ENCODE measurements around the gene MDM1. TPM values are rescaled to one million over a fixed set of nuclear protein-coding genes. Genes with fewer than 3 reads are reported as not detected.

MDM1 gene
- total and polyA plus RNA-seq, 2 of the 13 experiments (the other 11 are each of a cell fraction or from before 2014, with no cell fraction given): 4.6 to 15.2 TPM

DNA sequence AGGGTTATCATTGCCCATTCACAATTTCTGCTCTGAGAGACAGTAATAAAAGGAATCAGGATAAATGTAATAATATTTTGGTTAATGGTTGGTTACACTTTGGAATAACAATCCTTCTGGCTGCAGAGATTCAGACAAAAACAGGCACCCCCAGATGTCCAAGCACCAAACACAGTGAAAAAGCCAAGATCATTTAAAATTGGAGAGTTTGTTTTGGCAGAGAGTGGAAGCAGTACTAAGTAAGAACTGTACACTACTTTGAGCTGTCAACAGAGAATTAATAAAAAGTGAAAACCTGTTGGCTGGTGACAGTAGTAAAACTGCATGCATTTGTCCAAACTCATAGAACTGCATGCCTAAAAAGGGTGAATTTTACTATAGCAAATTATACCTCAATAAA is 63.2 kb downstream of the MDM1 start (continued):
- TF ChIP-seq, protein P1, sequence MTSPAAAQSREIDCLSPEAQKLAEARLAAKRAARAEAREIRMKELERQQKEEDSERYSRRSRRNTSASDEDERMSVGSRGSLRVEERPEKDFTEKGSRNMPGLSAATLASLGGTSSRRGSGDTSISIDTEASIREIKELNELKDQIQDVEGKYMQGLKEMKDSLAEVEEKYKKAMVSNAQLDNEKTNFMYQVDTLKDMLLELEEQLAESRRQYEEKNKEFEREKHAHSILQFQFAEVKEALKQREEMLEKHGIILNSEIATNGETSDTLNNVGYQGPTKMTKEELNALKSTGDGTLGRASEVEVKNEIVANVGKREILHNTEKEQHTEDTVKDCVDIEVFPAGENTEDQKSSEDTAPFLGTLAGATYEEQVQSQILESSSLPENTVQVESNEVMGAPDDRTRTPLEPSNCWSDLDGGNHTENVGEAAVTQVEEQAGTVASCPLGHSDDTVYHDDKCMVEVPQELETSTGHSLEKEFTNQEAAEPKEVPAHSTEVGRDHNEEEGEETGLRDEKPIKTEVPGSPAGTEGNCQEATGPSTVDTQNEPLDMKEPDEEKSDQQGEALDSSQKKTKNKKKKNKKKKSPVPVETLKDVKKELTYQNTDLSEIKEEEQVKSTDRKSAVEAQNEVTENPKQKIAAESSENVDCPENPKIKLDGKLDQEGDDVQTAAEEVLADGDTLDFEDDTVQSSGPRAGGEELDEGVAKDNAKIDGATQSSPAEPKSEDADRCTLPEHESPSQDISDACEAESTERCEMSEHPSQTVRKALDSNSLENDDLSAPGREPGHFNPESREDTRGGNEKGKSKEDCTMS (CRISPR knock-in tag; conservative IDR thresholded peaks at IDR 0.05): no peak
- no peak for TF ChIP-seq ZNF562 (CRISPR knock-in tag; IDR thresholded peaks at IDR 0.05; ENCODE audit: borderline replicate concordance)
- TF ChIP-seq ZNF3 (CRISPR knock-in tag; IDR thresholded peaks at IDR 0.05): no peak
- TF ChIP-seq KLF13 (CRISPR knock-in tag; IDR thresholded peaks at IDR 0.05): no peak
- TF ChIP-seq NRL (CRISPR knock-in tag; IDR thresholded peaks at IDR 0.05; ENCODE audit: borderline replicate concordance): no peak
- no peak for TF ChIP-seq PHF20 (CRISPR knock-in tag; IDR thresholded peaks at IDR 0.05)

DNA sequence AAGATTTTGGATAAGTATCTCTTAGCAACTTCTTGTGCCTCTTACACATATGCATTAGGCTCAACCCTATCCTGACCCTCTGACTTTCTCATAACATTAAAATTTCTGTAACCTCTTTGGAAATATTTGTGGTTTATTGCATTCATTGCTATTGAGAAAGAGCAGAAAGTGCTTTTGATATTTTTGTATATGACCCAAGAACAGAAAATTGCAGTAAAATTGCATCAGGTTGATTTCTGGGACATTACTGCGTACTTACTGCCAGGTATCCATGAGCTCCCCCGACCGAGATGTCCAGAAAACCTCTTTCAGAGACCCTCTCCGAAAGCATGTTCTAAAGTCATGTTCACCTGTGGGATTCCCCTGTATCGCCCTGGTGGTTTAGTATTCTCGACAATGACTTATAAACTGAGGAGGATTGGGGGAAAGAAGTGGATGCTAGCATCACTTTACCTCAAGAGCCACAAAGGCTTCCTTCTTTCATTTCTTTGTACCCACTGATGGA is 64.2 kb downstream of the MDM1 start:
- no peak for ATAC-seq
- no peak for TF ChIP-seq ADNP (CRISPR knock-in tag; IDR thresholded peaks at IDR 0.05)
- TF ChIP-seq ZNF556 (CRISPR knock-in tag; IDR thresholded peaks at IDR 0.05; ENCODE audit: borderline replicate concordance): no peak
- TF ChIP-seq POLR2A (IDR thresholded peaks at IDR 0.05; ENCODE audit: insufficient read depth in 1 of 2, low read depth in 2 of 2, low read length in 2 of 2): no peak
- TF ChIP-seq, protein P2, sequence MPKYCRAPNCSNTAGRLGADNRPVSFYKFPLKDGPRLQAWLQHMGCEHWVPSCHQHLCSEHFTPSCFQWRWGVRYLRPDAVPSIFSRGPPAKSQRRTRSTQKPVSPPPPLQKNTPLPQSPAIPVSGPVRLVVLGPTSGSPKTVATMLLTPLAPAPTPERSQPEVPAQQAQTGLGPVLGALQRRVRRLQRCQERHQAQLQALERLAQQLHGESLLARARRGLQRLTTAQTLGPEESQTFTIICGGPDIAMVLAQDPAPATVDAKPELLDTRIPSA (CRISPR knock-in tag; IDR thresholded peaks at IDR 0.05; ENCODE audit: borderline replicate concordance): no peak
- TF ChIP-seq MYC (CRISPR knock-in tag; IDR thresholded peaks at IDR 0.05; ENCODE audit: borderline replicate concordance): no peak
- TF ChIP-seq, protein P3, sequence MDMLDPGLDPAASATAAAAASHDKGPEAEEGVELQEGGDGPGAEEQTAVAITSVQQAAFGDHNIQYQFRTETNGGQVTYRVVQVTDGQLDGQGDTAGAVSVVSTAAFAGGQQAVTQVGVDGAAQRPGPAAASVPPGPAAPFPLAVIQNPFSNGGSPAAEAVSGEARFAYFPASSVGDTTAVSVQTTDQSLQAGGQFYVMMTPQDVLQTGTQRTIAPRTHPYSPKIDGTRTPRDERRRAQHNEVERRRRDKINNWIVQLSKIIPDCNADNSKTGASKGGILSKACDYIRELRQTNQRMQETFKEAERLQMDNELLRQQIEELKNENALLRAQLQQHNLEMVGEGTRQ (IDR thresholded peaks at IDR 0.05; ENCODE audit: low read depth, low read length): no peak
- TF ChIP-seq, protein P3 (CRISPR knock-in tag; IDR thresholded peaks at IDR 0.05; ENCODE audit: borderline replicate concordance): no peak
- no peak for TF ChIP-seq RORA (CRISPR knock-in tag; IDR thresholded peaks at IDR 0.05)
- TF ChIP-seq ZNF251 (CRISPR knock-in tag; IDR thresholded peaks at IDR 0.05): no peak
- TF ChIP-seq ZNF331 (CRISPR knock-in tag; IDR thresholded peaks at IDR 0.05): no peak
- TF ChIP-seq ZNF143 (CRISPR knock-in tag; IDR thresholded peaks at IDR 0.05): no peak
- TF ChIP-seq NFKB2 (CRISPR knock-in tag; IDR thresholded peaks at IDR 0.05; ENCODE audit: borderline replicate concordance): no peak

More for the DNA sequence above, 64.2 kb downstream of the MDM1 start:
- no peak overlapping the region for H3K27ac ChIP-seq (ENCODE audit: extremely low read length, insufficient read depth, low read length)
- DNase-seq (ENCODE audit: low spot score) (no peak), FAIRE-seq (no peak)
- intact Hi-C loops (cut with micrococcal nuclease; ENCODE audit: unreplicated experiment) (no loop called here), in situ Hi-C loops (cut with HindIII; ENCODE audit: extremely low pct_ligation_motif_present, low pct_unique_long_range_greater_than_20kb) (no loop called here)
- H3K9ac ChIP-seq (ENCODE audit: insufficient read depth, low read depth, low read length): no peak overlapping the region
- H3K4me1 ChIP-seq (ENCODE audit: insufficient read depth, low read length): no peaks in the 10 kb centered on the region
- WGBS (ENCODE audit: low lambda C conversion rate): 3% methylated on average over 6 of the region's 6 CpGs
- H2AFZ ChIP-seq (ENCODE audit: low read length): no peak overlapping the region
- no peaks in the 10 kb centered on the region for H3K79me2 ChIP-seq (ENCODE audit: insufficient read depth, low read length)
- peaks cover 3 to 4% of the 10 kb centered on the region in 2 experiments; a peak in 2 of 5 replicates for H3K27me3 ChIP-seq (ENCODE audit: control insufficient read depth in 1 of 2, insufficient read depth in 2 of 2, low read length in 2 of 2)
- no peaks in the 10 kb centered on the region for H3K9me3 ChIP-seq (ENCODE audit: low read length)
- ChIA-PET POLR2A (no interaction called here), CTCF (ENCODE audit: low intra/inter-chr PET ratio, low total read pairs) (no interaction called here)
- H4K20me1 ChIP-seq (ENCODE audit: insufficient read depth, low read length): no peaks in the 10 kb centered on the region
- BruUV-seq (replicated peaks): no TSS peak
- H3K36me3 ChIP-seq (replicated peaks in 1 of 2; ENCODE audit: control insufficient read depth in 1 of 2, insufficient read depth in 2 of 2, low read length in 2 of 2): no peaks in the 10 kb centered on the region
- H3K4me2 ChIP-seq (ENCODE audit: low read depth, low read length): no peak overlapping the region
- H3K4me3 ChIP-seq (replicated peaks in 1 of 3; ENCODE audit: insufficient read depth in 1 of 3, low read depth in 2 of 3, low read length in 3 of 3): no peak overlapping the region
